Esophagus squamous epithelium (tissue), 5 donors: ENCODE measurements around the gene XPNPEP3. TPM values are rescaled to one million over a fixed set of nuclear protein-coding genes. Genes with fewer than 3 reads are reported as not detected.
"Not testable (repeated sequence)": the region's sequence is repeated elsewhere in the genome, so short reads cannot be mapped to it uniquely, and the experiment has no call there.

Experiments
- DNase-seq: peaks from one replicate; lab custom pipeline; 2025; lab: John Stamatoyannopoulos, UW
- H3K27ac ChIP-seq, 4 donors: fragments of 200-600 bp; sonication (generic); one replicate each; pipeline ENCODE4 v1.5.1; 2016 to 2019; ENCODE audit warnings: mild to moderate bottlenecking in 1 of 4
- H3K27me3 ChIP-seq, 4 donors: fragments of 200-600 bp; sonication (generic); 1 replicate in 3 of 4; 2 replicates in 1 of 4; pipeline versions ENCODE4 v1.5.1 to v1.6.0; 2017 to 2021; ENCODE audit warnings: antibody characterized with exemption in 1 of 4
- H3K36me3 ChIP-seq, 3 donors: fragments of 200-600 bp; sonication (generic); one replicate each; pipeline ENCODE4 v1.5.1; 2016 to 2019
- H3K4me1 ChIP-seq, 3 donors: fragments of 200-600 bp; sonication (generic); one replicate each; pipeline ENCODE4 v1.5.1; 2017 to 2019
- H3K4me3 ChIP-seq, 4 donors: fragments of 200-600 bp; sonication (generic); 1 replicate in 3 of 4; 2 replicates in 1 of 4; pipeline ENCODE4 v1.5.1; 2016 to 2019; ENCODE audit warnings: mild to moderate bottlenecking in 2 of 4, moderate library complexity in 1 of 4
- H3K9me3 ChIP-seq, 3 donors: fragments of 200-600 bp; sonication (generic); one replicate each; pipeline ENCODE4 v1.5.1; 2016 to 2019
- POLR2A ChIP-seq, 4 donors: fragments of 450-650 bp; IDR thresholded peaks; one replicate each; pipeline ENCODE4 v1.6.1; 2017; ENCODE audit warnings: antibody characterized with exemption in 4 of 4, mild to moderate bottlenecking in 4 of 4, moderate library complexity in 3 of 4
- WGBS, 2 donors: methylation state at CpG; one replicate each; pipeline ENCODE4 v1.1.5; 2018; 5-methylcytosine and 5-hydroxymethylcytosine counted together
- intact Hi-C: fragments of 100-400 bp; cut with DNase I; formaldehyde crosslinking; loops from one replicate; pipeline ENCODE4 v1.15.0; 2022
- total RNA-seq, 4 donors: library from RNA; depleted of rRNA; stranded (reverse); fragments of >200 nt; gene quantifications; one replicate each; pipeline ENCODE4 v1.1.0, GENCODE V29; 2016
- TF ChIP-seq, protein P1 (sequence below), 6 experiments: fragments of 450-650 bp in 4 of 6; fragments of 200-600 bp in 2 of 6; sonication (generic) in 2 of 6; IDR thresholded peaks; one replicate each; pipeline ENCODE4 v1.5.1; 2016 to 2019; ENCODE audit warnings: antibody characterized with exemption in 6 of 6, mild to moderate bottlenecking in 4 of 6, moderate library complexity in 4 of 6
- donor health status: DM: yes; HTN: yes; CAD: no.

Gene XPNPEP3
- total RNA-seq, 4 donors from 2014 or later = 6.9 to 16.1 (median 9.0) TPM

DNA sequence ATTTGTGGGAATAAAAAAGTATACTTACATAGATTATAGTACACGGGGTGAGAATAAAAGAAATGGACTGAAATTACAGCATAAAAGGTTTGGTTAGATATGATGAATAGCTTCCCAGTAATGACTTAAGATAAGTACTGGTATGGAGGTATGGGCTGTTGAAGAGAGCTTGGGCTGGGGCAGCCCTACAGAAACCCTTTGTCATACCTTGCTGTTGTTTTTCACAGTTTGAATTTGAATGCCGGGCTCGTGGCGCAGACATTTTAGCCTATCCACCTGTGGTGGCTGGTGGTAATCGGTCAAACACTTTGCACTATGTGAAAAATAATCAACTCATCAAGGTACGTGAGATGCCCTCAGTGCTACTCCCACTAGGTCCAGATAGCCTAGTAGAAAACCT, 51.9 kb downstream of the XPNPEP3 start:
- Histone ChIP-seq H3K9me3 (no peaks in the 10 kb centered on the region), H3K4me1 (no peaks in the 10 kb centered on the region), H3K27ac (no peak overlapping the region), H3K4me3 (no peak overlapping the region), H3K27me3 (no peaks in the 10 kb centered on the region), H3K36me3 (peaks cover 0 to 91% (median 7%) of the 10 kb centered on the region in 3 donors)
- no peak for DNase-seq
- no peak for TF ChIP-seq POLR2A (IDR thresholded peaks at IDR 0.05)
- TF ChIP-seq, protein P1, sequence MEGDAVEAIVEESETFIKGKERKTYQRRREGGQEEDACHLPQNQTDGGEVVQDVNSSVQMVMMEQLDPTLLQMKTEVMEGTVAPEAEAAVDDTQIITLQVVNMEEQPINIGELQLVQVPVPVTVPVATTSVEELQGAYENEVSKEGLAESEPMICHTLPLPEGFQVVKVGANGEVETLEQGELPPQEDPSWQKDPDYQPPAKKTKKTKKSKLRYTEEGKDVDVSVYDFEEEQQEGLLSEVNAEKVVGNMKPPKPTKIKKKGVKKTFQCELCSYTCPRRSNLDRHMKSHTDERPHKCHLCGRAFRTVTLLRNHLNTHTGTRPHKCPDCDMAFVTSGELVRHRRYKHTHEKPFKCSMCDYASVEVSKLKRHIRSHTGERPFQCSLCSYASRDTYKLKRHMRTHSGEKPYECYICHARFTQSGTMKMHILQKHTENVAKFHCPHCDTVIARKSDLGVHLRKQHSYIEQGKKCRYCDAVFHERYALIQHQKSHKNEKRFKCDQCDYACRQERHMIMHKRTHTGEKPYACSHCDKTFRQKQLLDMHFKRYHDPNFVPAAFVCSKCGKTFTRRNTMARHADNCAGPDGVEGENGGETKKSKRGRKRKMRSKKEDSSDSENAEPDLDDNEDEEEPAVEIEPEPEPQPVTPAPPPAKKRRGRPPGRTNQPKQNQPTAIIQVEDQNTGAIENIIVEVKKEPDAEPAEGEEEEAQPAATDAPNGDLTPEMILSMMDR (IDR thresholded peaks at IDR 0.05) = no peak
- intact Hi-C loops = no loop called here
- WGBS, 2 donors = 94 to 95% methylated on average over 6 of the region's 6 CpGs

DNA sequence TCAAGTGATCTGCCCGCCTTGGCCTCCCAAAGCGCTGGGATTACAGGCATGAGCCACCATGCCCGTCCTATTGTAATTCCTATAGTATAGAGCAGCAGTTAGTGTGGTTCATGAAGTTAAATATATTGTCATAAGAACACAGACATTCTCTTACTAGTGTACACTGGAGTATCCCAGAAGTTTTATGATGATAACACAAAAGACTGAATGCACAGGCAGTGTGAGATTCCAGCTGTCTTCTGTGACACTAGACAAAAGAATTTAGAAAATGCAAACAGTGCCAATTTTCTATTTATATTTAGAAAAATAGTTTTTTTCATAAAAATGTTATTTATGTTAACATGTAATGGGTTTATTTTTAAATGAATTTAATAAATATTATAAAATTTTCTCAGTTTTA, 54.8 kb downstream of the XPNPEP3 start:
- no peaks in the 10 kb centered on the region for H3K27me3 ChIP-seq
- WGBS, 2 donors = 96 to 97% methylated on average over 3 of the region's 3 CpGs
- no peaks in the 10 kb centered on the region for H3K4me1 ChIP-seq
- no peaks in the 10 kb centered on the region for H3K9me3 ChIP-seq
- H3K4me3 ChIP-seq = no peak overlapping the region
- DNase-seq = no peak
- intact Hi-C loops = no loop called here
- H3K36me3 ChIP-seq = peaks cover 0 to 98% (median 13%) of the 10 kb centered on the region in 3 donors
- no peak for TF ChIP-seq POLR2A (IDR thresholded peaks at IDR 0.05)
- TF ChIP-seq, protein P1 (IDR thresholded peaks at IDR 0.05) = no peak
- H3K27ac ChIP-seq = no peak overlapping the region

GRCh38 chr22:40912987-40913386, 56.0 kb downstream of the XPNPEP3 start:
- H3K36me3 ChIP-seq = peaks cover 0 to 99% (median 13%) of the 10 kb centered on the region in 3 donors
- 95 to 98% methylated on average over 5 to 6 of the region's 6 CpGs for WGBS, 2 donors
- H3K4me1 ChIP-seq, H3K4me3 ChIP-seq, H3K27ac ChIP-seq, DNase-seq, H3K27me3 ChIP-seq, intact Hi-C loops, H3K9me3 ChIP-seq: not testable (repeated sequence)

DNA sequence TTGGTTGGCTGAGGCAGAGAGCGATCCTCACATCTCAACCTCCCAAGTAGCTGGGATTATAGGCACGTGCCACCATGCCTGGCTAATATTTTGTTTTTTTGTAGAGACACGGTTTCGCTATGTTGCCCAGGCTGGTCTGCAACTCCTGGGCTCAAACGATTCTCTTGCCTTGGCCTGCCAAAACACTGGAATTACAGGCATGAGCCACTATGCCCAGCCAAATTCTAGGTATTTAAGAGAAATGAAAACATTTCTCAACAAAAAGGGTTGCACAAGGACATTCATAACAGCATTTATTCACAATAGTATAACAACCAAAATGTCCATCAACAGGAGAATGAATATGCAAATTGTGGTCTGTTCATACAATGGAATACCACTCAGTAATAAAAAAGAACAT, 62.5 kb downstream of the XPNPEP3 start:
- no peaks in the 10 kb centered on the region for H3K27me3 ChIP-seq
- 56 to 61% methylated on average over 5 of the region's 5 CpGs for WGBS, 2 donors
- no peak overlapping the region for H3K27ac ChIP-seq
- H3K4me3 ChIP-seq = no peak overlapping the region
- no peaks in the 10 kb centered on the region for H3K9me3 ChIP-seq
- TF ChIP-seq, protein P1 (IDR thresholded peaks at IDR 0.05) = no peak
- no peak for TF ChIP-seq POLR2A (IDR thresholded peaks at IDR 0.05)
- intact Hi-C loops = no loop called here
- no peak for DNase-seq
- peaks cover 0 to 92% (median 6%) of the 10 kb centered on the region in 3 donors for H3K36me3 ChIP-seq
- peaks cover 0 to 5% (median 3%) of the 10 kb centered on the region in 3 donors for H3K4me1 ChIP-seq

DNA sequence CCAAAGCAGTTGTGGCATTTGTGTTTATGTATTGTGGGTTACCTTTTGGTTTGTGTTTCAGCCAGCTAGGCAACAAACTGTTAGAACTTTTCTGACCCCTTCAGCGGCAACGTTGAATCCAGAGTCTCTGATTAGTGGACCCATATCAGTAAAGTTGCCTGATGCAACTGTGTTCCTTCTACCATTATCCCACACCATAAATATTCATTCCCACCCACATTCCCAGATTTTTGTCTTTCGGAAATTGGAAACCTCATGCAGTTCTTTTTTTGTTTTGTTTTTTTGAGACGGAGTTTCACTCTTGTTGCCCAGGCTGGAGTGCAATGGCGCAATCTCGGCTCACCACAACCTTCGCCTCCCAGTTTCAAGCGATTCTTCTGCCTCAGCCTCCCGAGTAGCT, 63.6 kb downstream of the XPNPEP3 start:
- Histone ChIP-seq H3K27me3 (no peaks in the 10 kb centered on the region), H3K27ac (no peak overlapping the region), H3K36me3 (peaks cover 0 to 92% (median under 1%) of the 10 kb centered on the region in 3 donors), H3K9me3 (no peaks in the 10 kb centered on the region), H3K4me1 (peaks cover 0 to 5% (median 3%) of the 10 kb centered on the region in 3 donors), H3K4me3 (no peak overlapping the region)
- WGBS, 2 donors = 80 to 93% methylated on average over 9 of the region's 9 CpGs
- TF ChIP-seq POLR2A (IDR thresholded peaks at IDR 0.05) = no peak
- TF ChIP-seq, protein P1 (IDR thresholded peaks at IDR 0.05) = no peak
- intact Hi-C loops = no loop called here
- no peak for DNase-seq
